Measurements from ENCODE around the gene RAB9A.
A peak's percentile ranks its signal among the peaks of the same experiment; 100 is the strongest.

RAB9A gene

DNA sequence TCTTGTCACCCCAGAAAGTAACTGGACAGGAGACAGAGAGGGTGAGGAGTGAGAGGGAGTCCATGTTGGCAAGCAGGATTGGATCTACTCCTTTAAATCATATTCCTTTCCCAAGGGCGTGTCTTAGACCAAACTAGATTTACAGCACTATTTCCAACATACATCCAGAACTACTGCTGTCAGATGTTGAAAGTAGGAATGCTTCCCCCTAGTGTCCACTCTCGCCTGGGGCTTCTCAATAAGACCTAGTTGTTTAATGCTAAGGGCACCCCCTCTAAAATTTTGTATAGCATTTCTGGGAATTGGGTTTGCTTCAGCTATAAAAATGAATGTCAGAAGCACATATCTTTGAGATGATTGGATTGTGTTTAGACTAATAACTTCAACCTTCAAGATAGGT, 58.9 kb downstream of the RAB9A start:
- DNase-seq (ENCODE audit: extremely low spot score), result no peak
- POLR2A ChIA-PET, result no interaction called here
- CTCF ChIA-PET, result interaction anchor here (1.0 to 2.3 kb wide), 4 partner anchors 9 to 242 kb away, joined by 3 to 7 read pairs (median 4); no protein-coding TSS in a partner anchor
- peak; percentile 26 for TF ChIP-seq CTCF (IDR thresholded peaks at IDR 0.05; ENCODE audit: control extremely low read depth, extremely low read depth, low read depth, missing control alignments)

DNA sequence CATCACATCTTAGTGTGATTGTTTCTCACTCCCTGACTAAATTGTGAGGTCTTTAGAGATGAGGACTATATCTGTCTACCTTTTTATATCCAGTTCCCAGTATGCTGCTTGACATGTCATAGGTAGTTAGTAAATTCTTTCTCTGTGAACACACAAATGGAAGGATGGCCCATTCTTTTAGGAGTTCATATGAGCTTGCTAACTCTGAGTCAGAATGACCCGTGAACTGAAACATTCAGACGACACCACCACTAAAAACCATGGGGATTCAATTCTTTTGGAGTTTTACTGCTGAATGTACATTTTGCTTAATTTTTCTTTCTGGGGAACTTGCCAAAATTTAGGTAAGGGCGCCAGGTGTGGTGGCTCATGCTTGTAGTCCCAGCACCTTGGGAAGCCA, 59.6 kb downstream of the RAB9A start:
- no peak for DNase-seq (ENCODE audit: extremely low spot score)
- TF ChIP-seq CTCF (IDR thresholded peaks at IDR 0.05; ENCODE audit: control extremely low read depth, extremely low read depth, low read depth, missing control alignments), result no peak
- ChIA-PET CTCF (interaction anchor here (1.0 to 3.4 kb wide), 6 partner anchors 8 to 243 kb away, joined by 3 to 13 read pairs (median 4); no protein-coding TSS in a partner anchor), POLR2A (no interaction called here)

- POLR2A ChIA-PET, result interaction anchor here (0.6 kb wide), 1 partner anchor 801 kb away, joined by 3 read pairs; no protein-coding TSS in a partner anchor
- DNase-seq (ENCODE audit: extremely low spot score), result peak; percentile 29
- TF ChIP-seq CTCF (IDR thresholded peaks at IDR 0.05; ENCODE audit: control extremely low read depth, extremely low read depth, low read depth, missing control alignments), result peak; percentile 45
- CTCF ChIA-PET, result interaction anchor here (1.2 to 3.4 kb wide), 9 partner anchors 9 to 282 kb away, joined by 3 to 13 read pairs (median 5); partner anchors contain the start of gene GEMIN8
Measured at GRCh38 chrX:13750204-13750603, 61.3 kb downstream of the RAB9A start.

DNA sequence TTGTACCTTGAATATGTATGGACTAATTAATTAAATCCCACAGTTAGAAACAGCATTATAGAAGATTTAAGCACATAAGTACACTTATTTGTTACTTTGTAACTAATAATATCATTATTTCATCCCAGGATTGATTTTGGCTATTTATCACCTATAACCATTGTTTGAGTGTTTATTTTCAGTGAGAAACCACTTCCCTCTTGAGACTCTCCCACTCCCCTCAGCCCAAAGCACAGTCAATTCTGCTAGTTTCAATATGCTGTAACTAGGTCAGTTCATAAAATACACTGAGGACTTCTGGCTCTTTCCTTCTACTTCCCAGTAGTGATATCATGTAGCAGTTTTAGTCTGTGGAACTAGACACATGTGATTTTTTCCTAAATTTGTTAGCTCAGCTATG, 61.9 kb downstream of the RAB9A start:
- POLR2A ChIA-PET, result interaction anchor here (0.6 kb wide), 1 partner anchor 801 kb away, joined by 3 read pairs; no protein-coding TSS in a partner anchor
- no peak for TF ChIP-seq CTCF (IDR thresholded peaks at IDR 0.05; ENCODE audit: control extremely low read depth, extremely low read depth, low read depth, missing control alignments)
- no peak for DNase-seq (ENCODE audit: extremely low spot score)
- CTCF ChIA-PET, result interaction anchor here (1.2 to 3.4 kb wide), 8 partner anchors 9 to 281 kb away, joined by 3 to 13 read pairs (median 5); partner anchors contain the start of gene GEMIN8

DNA sequence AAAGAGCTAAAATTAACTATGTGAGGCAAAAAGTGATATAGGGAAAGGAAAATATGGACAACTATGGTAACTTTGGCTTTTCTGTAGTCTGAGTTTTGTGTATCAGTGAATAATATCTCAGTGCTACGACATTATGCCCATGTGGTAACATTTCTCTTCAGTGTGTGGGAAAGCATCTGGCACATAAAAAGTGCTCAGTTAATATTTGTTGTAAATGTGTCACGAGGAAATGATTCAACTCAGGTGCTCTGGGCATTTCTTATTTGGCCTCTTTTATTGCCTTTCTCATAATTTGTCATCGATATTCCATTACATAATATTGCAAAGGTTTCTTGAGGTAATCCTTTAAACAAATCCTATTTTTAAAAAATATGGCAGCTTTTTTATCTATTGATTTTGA, 63.2 kb downstream of the RAB9A start:
- DNase-seq (ENCODE audit: extremely low spot score), result no peak
- TF ChIP-seq CTCF (IDR thresholded peaks at IDR 0.05; ENCODE audit: control extremely low read depth, extremely low read depth, low read depth, missing control alignments), result no peak
- CTCF ChIA-PET, result interaction anchor here (0.9 to 2.5 kb wide), 2 partner anchors 11 to 280 kb away, joined by 3 to 12 read pairs; no protein-coding TSS in a partner anchor
- POLR2A ChIA-PET, result interaction anchor here (1.0 kb wide), 1 partner anchor 90 kb away, joined by 3 read pairs; no protein-coding TSS in a partner anchor

GRCh38 chrX:13752646-13753045, 63.7 kb downstream of the RAB9A start:
- DNase-seq (ENCODE audit: extremely low spot score), result no peak
- CTCF ChIA-PET, result interaction anchor here (0.9 to 1.0 kb wide), 2 partner anchors 11 to 279 kb away, joined by 3 read pairs; no protein-coding TSS in a partner anchor
- POLR2A ChIA-PET, result interaction anchor here (0.7 to 1.0 kb wide), 2 partner anchors 9 to 91 kb away, joined by 3 to 4 read pairs; no protein-coding TSS in a partner anchor
- TF ChIP-seq CTCF (IDR thresholded peaks at IDR 0.05; ENCODE audit: control extremely low read depth, extremely low read depth, low read depth, missing control alignments), result no peak
